Measurements from ENCODE around the gene SOS2. TPM values are rescaled to one million over a fixed set of nuclear protein-coding genes. Genes with fewer than 3 reads are reported as not detected.
A peak's percentile ranks its signal among the peaks of the same experiment; 100 is the strongest.

The SOS2 gene
- total RNA-seq: 26.5 TPM

DNA sequence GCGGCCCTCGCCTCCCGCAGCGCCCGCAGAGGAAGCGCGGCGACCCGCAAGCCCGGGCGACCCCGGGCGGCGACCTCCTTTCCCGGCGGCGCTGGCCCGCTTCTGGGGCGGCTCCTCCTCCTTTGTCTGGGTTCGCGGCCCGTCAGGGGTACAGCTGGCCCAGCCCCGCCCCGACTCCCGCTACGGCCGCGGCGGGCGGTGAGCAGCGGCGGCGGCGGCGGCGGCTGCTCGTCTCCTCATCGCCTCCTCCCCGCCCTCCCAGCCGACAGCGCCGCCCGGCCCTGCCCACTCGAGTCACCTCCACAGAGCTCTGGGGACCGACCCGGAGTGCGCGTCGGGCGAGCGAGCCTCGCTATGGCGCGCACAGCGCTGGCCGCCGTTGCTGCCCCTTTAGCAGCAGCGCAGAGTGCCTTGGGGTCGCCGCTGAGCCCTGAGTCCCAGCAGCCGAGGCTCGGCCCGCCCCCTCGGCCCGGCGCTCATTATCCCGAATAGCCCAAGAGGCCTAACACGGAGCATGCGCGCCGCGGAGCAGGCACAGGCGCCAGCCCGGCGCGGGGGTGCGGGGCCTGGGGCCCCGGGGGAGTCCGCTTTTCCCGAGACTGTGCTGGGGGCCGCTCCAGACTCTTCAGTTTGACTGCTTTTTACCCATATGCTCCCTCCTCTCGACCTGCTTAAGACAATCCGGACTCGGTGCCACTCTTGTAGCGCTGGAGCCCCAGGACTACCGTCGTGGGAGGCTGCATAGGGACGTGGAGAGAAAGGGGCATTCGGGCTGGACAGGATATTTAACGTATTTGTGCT is at the start of gene SOS2:
Gene SOS2 (minus strand): TSS at position 104 of the 801 bp plus-strand sequence. CDS start 295 bp downstream, outside the sequence.
- DNase-seq (ENCODE audit: low spot score): peak; percentile 84

- DNase-seq (ENCODE audit: low spot score): no peak
Measured at GRCh38 chr14:50272498-50272897, 41.1 kb upstream of the SOS2 start.

DNA sequence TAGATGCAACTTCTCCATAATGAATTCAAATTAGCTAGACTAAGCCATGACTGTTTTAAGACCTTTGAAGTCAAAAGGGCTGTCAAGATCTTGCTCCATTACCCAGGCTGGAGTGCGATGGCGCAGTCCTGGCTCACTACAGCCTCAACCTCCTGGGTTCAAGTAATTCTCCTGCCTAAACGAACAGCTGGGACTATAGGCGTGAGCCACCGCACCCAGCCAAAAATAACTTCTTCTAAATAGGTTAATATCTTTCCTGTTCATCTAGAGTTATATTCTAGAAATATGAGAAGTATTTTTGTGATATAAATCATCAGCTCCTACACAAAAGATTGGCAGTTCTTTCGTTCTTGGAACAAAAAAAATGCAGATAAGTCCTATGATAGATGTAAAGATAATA is 39.6 kb upstream of the SOS2 start:
- no peak for DNase-seq (ENCODE audit: low spot score)

GRCh38 chr14:50265029-50265428 is 33.7 kb upstream of the SOS2 start:
- DNase-seq (ENCODE audit: low spot score): no peak

- DNase-seq (ENCODE audit: low spot score): no peak
Measured at GRCh38 chr14:50263321-50263720, 31.9 kb upstream of the SOS2 start.

GRCh38 chr14:50262865-50263264 is 31.5 kb upstream of the SOS2 start:
- no peak for DNase-seq (ENCODE audit: low spot score)

GRCh38 chr14:50260511-50260910 is 29.1 kb upstream of the SOS2 start:
- DNase-seq (ENCODE audit: low spot score): no peak

- no peak for DNase-seq (ENCODE audit: low spot score)
Measured at GRCh38 chr14:50260072-50260471, 28.7 kb upstream of the SOS2 start.

GRCh38 chr14:50257732-50258131 is 26.4 kb upstream of the SOS2 start:
- DNase-seq (ENCODE audit: low spot score): no peak

DNA sequence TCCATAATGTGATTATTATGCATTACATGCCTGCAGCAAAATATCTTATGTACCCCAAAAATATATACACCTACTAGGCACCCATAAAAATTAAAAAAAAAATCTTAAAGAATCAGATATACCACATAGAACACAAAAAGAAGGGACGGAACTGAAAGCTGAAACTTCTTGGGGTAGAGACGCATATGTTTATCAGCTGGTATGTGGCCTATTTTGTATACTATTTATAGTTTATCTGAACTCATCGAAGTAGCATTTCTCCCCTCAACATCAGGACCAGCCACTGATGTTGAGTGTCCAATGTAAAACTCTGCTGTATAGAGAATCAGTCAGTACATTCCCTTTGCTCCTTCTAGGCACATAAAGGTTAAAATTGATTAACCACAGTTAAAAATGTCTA is 22.9 kb upstream of the SOS2 start:
- no peak for DNase-seq (ENCODE audit: low spot score)

- no peak for DNase-seq (ENCODE audit: low spot score)
Measured at GRCh38 chr14:50249136-50249775, 17.9 kb upstream of the SOS2 start.

DNA sequence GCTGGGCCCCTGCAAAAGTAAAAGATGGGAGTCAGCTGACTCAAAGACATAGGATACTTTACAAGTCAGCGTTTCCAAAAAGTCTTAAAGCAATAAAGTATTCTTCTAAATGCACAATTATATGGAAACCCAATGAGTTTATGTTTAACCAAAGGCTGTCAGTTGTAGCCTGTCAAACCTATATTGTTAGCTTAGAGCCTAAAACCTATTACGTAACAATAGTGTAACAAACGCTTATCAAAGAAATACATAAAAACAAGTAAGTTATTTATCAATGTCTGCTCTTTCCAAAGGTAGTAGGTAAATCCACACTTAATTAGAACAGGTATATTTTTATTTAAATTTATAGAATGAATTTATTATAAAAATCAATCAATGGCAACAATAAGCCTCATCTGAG is 15.9 kb upstream of the SOS2 start:
- DNase-seq (ENCODE audit: low spot score): no peak

GRCh38 chr14:50242566-50243310 is 11.4 kb upstream of the SOS2 start:
- DNase-seq (ENCODE audit: low spot score): no peak

- DNase-seq (ENCODE audit: low spot score): no peak
Measured at GRCh38 chr14:50242096-50242495, 10.7 kb upstream of the SOS2 start.

GRCh38 chr14:50237427-50237826 is 6.0 kb upstream of the SOS2 start:
- no peak for DNase-seq (ENCODE audit: low spot score)

- no peak for DNase-seq (ENCODE audit: low spot score)
Measured at GRCh38 chr14:50233951-50234250, 2.5 kb upstream of the SOS2 start.

GRCh38 chr14:50233166-50233950 is 2.0 kb upstream of the SOS2 start:
- no peak for DNase-seq (ENCODE audit: low spot score)

GRCh38 chr14:50232276-50232642 is 881 bp upstream of the SOS2 start:
- no peak for DNase-seq (ENCODE audit: low spot score)

GRCh38 chr14:50230701-50231474 is 490 bp downstream of the SOS2 start:
- peak; percentile 40 for DNase-seq (ENCODE audit: low spot score)

- no peak for DNase-seq (ENCODE audit: low spot score)
Measured at GRCh38 chr14:50230401-50230700, 1.0 kb downstream of the SOS2 start.

DNA sequence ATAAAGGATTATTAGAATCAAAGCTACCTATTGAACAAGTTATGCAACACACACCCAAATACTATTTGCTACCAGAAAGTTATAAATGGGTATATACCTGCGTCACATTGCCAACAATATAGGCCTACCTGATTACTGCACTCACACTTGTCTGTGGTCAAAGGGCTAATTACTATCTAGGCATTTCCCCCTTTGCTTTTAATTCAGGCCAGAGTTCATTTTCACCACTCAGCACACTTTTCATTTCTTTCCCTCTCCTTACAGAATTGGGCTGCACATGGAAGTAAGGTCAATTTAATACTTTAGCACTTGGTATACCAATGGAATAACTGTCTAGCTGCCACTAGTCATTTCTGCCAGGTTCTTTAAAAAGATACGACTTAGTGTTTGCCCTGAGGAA is 1.7 kb downstream of the SOS2 start:
- DNase-seq (ENCODE audit: low spot score): no peak

DNA sequence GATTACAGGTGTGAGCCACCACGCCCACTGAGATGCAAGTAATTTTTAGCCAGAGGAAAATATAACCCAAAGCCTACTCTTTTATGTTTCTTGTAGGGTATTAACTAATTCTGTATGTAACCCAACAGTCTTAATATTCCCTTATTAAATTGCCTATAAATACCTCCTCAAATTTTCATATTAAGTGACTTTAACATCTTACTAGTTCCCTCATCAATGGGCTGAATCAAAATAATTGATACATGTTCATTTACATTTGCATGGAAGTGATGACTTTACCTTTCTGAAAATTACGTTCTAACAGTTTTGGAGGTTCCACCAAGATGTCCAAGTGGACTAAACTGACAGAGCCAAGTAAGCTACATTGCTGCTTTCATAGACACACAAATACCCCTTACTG is 3.1 kb downstream of the SOS2 start:
- no peak for DNase-seq (ENCODE audit: low spot score)
